HG02763 (cell line): Measurements from ENCODE around the gene CIAO2A.
"Not testable (repeated sequence)": the region's sequence is repeated elsewhere in the genome, so short reads cannot be mapped to it uniquely, and the experiment has no call there.

Source experiments
- ATAC-seq: cut with Tn5 transposase; IDR thresholded peaks from one replicate; pipeline ENCODE4 v1.9.1; 2021; ENCODE audit warnings: mild to moderate bottlenecking, moderate library complexity; ENCODE audit not compliant: unreplicated experiment

The CIAO2A gene, protein sequence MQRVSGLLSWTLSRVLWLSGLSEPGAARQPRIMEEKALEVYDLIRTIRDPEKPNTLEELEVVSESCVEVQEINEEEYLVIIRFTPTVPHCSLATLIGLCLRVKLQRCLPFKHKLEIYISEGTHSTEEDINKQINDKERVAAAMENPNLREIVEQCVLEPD

DNA sequence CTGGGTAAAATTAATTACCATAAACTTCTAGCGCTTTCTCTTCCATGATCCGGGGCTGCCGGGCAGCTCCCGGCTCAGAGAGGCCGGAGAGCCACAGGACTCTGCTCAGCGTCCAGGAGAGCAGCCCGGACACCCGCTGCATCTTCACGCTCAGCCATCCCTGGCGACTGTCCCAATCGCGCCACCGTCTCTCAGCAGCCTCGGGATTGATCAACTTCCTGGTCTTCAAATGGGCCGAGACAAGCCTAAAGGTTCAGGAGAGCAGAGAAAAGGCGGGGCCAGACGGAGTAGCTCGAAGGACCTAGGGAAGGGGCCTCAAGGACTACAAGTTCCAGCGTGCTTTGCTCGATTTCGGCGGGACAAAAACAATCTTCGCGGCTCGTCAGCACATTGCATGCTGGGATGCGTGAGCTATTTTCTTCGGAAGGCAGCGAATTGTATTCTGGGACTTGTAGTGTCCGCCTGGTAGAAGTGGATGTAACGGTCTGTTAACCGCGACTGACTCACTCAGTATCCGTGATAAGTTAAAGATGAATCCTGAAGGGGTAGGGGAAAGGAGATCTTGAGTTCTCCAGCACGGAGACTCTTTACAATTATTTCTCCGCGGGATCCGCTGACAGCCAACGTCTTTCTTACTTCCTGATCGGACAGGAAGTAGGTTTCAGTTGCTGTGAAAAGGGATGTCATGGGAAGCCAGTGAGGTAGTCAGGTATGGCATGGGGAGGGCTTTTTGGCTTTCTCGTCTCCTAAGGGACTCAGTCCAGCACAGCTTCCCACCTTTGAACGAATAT lies at the start of gene CIAO2A:
CIAO2A (minus strand) TSS at position 212 of the 791 bp plus-strand sequence; CDS start at position 142, 70 bp downstream.
- ATAC-seq = peak; percentile 57

DNA sequence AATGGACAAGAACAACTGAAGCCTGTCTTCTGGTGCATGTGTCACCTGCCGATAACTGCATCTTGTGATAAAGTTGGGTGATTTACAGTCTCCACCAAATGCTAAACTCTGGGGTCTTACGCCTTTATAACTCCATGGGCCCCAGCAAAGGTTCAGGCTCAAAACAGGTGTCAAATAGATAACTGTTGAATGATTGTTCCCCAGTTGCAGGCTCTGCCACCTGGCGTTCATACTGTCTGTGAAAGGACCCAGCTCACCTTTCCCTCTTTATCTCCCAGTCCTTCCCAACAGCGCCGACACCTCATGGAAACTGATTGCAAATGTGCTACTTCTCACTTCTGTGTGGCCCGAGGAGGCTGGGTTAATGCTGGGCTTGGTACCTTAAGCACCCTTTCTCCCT lies 49.6 kb upstream of the CIAO2A start:
- no peak for ATAC-seq

DNA sequence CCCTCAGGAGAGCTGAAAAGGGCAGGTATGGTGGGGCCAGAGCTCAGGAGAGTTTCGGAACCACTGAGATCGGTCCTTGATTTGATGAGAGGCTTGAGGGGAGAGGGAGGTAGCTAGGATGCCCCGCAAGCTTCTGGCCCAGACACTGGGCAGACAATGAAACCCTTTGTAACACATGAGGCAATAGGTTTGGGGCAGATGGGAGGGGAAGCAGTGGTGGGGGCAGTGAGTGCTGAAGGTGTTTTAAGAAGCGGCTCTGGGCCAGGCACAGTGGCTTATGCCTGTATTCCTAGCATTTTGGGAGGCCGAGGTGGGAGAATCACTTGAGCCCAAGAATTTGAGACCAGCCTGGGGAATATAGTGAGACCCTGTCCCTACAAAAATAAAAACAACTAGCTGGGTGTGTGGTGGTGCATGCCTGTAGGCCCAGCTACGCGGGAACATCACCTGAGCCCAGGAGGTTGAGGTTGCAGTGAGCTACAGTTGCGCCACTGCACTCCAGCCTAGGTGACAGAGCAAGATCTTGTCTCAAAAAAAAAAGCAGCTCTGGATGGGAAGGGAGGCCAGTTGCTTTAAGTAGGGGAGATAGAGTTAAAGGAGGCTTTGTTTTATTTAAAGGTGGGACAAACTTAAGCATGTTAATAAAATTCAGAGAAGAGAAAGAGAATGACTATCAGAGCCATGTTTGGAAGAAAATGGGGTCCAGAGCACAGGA lies 48.3 kb upstream of the CIAO2A start:
- no peak for ATAC-seq

DNA sequence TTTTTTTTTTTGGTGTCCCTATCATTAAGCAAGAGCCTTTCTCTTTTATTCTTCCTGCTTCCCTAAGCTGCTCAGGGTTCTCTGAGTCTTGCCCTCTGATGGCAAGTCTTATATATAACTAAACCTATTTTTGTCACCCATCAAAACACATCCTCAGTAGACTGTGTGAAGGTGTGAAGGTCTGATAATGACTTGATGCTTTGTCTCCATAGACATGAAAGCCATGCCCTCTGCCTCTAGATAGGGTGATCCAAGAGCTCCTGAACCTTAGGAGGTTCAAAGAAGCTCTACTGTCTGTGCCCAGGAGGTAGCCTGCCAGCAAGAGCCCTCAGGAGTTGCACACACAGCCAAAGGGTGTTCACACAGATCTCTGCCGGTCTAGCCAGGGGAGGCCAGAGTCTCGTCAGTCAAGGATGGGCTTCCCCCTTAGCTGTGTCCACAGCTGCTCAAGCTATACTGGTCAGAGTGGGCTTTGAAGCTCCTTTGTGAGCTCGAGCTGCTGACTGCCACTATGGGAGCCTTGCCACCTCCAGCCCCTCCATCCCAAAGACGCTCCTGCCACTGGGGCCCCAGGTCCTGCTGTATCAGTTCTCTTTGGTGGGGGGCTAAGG lies 44.8 kb upstream of the CIAO2A start:
- no peak for ATAC-seq

DNA sequence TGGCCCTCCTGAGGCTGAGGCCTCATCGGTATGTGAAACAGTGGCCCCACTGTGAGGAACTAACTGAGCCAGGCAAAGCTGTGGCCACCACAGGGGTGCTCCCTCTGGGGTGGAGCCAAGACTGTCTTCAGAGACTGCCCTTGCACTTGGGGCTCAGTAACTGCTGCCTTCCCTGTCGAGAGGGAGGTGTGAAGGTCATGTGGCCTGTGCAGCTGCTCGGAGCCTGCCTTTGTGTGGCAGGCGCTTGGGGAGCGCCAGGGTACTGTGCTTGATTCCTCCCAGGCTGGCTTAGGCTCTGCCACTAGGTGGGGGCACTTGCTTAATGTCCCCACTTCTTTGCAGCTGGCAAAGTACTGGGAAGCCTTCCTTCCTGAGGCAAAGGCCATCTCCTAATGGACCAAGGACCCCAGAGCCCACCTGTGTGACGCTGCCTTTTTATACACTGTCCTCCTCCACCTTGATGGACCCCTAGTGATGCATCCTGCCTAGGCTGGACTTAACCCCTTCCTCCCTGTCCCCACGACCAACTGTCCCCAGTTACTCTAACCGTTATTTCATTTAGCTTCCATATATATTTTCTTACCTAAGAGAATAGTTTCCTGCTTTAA lies 43.7 kb upstream of the CIAO2A start:
- ATAC-seq = no peak

DNA sequence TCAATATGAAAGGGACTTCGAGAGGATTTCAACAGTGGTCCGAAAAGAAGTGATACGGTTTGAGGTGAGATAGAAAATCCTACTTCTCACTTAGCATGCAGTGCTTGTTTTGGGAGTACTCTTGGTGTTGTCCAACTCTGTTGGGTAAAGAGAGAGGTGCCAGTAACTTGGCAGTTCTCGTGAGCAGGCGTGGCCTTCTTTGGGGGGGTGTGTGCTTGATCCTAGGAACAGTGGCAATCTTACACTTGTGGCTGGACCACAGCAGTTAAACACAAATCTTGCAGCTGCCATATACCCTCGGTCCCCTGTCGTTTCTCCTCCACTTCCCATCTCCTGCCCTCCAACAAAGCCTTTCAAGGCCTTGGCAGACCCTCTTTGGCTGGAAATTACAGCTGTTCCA lies 42.7 kb upstream of the CIAO2A start:
- ATAC-seq = no peak

DNA sequence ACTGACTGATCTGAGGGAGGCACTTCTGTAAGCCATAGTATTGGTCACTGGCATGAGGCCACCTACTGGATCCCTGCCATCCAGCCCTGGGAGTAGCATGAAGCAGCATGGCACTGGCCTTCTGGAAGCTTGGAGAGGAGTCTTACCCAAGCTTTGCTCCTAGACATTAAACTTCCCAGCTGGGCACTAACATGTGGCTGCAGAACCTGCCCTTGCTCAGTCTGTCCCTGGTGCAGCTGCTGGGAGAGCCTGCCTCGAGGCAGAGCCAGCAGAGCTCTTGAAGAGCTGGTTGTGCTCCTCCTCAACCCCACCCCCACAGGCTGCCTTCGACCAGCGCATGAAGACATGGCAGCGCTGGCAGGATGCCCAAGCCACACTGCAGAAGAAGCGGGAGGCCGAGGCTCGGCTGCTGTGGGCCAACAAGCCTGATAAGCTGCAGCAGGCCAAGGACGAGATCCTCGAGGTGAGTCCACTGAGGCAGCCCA lies 40.7 kb upstream of the CIAO2A start:
- ATAC-seq = no peak

DNA sequence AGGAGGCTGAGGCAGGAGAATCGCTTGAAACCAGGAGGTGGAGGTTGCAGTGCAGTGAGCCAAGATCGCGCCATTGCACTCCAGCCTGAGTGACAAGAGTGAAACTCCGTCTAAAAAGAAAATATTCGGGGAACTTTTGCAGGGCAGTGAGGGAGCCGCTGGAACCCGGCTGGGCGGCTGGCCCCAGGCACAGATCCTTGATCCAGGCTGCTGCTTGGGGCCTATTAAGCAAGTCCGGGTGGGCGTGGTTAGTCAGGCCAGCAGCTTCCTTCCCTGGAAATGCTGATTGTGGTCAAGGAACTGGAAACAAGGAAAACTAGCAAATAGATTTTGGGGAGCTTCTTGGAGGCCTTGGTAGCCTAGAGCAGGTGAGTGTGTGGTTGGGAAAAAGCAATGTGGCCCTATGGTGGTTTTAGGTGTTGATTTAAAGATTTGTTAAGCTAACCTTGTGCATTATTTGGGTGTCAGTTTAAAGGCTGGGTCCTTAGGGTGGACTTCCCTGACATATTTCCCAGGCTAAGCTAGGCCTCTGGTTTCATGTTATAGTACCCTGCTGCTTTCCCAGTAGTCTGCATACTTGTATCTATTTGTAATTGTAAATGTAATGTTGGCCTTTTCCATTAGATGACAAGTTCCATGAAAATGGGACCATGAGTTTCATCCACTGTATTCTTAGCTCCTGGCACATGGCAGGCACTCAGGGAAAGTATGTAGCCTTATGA lies 40.1 kb upstream of the CIAO2A start:
- no peak for ATAC-seq

DNA sequence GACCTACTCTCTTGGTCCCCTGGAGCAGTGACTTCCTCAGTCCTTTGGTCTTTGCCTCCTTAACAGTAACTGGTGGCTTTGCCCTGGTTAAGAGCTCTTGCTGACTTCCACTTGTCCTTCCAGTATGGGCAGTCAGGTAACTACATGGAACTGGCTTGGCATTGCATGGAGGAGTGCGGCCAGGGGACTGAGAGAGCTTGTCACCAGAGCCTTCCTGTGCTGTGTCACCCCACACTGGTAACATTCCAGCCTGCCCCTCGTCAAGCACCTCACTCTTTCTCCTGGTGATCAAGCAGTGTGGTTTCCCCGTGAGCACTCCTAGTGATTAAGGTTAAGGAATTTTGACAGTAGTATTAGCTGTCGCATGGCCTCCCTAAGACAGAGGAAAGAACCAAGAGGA lies 38.6 kb upstream of the CIAO2A start:
- no peak for ATAC-seq

DNA sequence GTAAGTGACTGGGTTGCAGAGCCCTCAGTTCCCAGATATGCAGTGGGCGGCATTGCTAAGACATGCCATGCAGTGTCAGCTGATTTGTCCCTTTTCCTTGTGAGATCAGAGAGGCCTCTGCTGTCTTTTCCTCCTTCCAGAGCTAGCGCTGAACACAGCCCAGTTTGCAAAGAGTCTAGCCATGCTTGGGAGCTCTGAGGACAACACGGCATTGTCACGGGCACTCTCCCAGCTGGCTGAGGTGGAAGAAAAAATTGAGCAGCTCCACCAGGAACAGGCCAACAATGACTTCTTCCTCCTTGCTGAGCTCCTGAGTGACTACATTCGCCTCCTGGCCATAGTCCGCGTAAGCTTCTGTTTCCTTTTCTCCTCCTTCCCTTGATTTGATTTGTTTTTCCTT lies 37.9 kb upstream of the CIAO2A start:
- ATAC-seq = no peak

DNA sequence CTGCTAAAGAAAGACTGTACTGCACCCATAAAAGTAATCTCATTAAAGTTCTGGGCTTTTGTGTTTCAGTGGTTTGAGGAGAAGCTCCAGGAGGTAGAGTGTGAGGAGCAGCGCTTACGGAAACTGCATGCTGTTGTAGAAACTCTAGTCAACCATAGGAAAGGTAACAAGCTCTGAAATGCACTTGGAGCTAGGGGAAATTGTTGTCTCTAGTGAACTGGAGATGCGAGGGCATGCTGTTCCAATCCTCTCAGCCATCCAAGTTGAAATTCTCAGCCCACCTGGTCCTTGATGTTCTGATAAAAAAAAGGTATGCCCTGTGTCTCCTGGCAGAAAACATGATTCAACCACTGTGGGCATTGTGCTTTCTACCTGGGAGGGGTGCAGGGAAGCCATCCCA lies 36.5 kb upstream of the CIAO2A start:
- ATAC-seq = no peak

DNA sequence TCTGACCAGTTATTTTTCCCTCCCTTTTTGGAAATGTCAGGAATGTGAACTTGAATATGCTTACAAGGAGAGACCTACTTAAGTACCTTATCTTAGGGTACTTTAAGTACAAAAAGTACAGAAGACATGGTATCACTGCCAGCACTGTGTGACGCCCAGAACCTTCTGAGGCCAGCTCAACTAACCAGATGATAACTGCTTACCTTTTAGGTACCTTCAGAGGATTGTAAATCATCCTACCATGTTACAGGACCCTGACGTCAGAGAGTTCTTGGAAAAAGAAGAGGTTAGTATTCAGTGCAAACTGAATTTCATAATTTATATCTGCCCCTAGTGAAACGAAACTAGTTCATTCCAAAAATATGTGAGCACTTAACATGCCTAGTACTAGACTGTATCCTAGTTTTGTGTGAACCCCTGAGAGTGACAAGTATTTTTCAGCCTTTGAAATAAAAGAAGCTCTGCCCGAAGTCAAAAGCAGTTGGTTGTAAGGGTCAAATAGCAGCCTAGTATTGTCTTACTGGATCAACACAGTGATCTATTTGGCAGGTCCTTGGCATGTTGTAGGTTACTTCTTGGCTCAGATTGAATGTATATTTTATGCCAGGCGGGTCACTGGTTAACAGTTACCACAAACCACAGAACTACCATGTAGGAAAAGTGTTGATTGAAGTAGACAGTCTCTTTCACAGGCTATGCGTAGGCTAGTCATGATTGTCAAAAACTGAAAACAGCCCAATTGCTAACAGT lies 34.1 kb upstream of the CIAO2A start:
- ATAC-seq = no peak

DNA sequence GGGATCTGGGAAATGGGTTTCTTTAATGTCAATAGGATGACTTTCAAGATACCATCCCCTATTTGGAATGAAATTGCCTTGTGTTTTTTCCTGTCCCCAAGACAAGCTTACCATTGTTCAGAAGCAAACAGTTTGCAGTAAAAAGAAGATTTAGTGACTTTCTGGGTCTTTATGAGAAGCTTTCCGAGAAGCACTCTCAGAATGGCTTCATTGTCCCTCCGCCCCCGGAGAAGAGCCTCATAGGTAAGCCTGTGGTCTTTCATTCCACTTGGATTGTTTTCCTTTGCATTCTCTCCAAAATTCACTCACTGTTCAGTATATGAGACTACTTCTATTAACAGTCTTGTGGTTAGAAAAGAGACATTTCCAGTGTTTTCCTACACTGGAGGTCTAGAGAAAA lies 32.3 kb upstream of the CIAO2A start:
- ATAC-seq = no peak

DNA sequence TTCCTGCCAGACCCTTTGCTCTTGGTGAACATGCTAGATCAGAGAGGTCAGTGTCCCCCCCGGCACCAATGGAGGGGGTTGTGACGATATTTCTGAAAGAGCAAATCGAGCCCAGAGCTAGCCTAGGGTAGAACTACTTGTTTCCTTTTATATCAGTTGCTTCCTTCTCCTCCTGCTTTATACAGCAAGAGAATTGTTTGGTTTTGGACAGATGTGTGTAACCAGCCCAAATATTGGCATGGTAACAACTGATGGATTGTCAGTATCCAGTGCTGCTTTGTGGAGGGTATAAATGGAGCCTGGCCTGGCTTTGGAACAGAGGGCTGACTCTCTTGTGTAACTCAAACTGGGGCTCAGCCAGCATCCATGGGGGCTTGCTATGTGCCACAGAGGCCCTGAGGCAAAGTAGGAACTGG lies 29.3 kb upstream of the CIAO2A start:
- ATAC-seq = no peak

DNA sequence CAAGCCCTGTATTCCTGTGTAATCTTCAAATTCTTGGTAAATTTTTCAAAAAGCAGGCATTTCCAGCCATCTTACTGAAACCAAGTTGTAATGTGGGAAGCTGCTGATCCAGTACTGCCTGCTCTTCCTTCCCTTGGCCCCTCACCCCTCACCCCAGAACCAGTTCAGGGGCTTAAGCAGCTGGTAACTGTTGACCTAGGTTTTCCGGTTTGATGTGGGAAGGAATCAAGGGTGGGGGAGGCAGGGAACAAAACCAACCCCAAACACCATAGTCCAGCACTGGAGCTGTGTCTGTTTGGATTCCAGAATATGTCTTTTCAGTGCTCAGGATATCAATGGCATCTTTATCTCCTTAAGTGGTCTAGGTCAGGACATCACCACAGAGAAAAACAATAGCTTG lies 28.8 kb upstream of the CIAO2A start:
- no peak for ATAC-seq

DNA sequence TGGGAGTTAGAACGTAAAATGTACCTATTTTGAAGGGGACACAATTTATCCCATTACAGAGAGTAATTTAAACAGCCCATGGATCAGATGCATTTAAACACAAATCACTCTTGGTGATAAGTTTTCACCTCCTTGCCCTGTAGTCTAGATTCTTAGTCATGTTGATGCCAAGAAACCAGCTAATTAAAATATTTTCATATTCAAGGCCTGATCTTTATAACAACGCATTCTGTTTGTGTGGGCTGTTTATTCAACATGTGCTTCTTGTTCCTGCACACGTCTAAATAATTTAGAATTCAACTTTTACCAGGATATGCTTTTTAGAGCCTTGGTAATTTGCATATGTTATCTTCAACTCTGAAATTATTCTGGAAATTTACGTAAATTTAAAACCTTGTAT lies 28.0 kb upstream of the CIAO2A start:
- ATAC-seq = no peak

DNA sequence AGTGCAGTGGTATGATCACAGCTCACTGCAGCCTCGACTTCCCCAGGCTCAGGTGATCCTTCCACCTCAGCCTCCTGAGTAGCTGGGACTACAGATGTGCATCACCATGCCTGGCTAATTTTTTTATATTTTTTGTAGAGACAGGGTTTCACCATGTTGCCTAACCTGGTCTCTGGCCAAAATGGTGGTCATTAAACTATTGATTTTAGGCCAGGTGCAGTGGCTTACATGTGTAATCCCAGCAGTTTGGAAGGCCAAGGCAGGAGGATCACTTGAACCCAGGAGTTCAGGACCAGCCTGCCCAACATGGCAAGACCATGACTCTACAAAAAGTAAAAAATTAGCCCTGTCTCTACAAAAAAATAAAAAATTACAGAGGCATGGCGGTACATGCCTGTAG lies 26.7 kb upstream of the CIAO2A start:
- ATAC-seq = not testable (repeated sequence)

DNA sequence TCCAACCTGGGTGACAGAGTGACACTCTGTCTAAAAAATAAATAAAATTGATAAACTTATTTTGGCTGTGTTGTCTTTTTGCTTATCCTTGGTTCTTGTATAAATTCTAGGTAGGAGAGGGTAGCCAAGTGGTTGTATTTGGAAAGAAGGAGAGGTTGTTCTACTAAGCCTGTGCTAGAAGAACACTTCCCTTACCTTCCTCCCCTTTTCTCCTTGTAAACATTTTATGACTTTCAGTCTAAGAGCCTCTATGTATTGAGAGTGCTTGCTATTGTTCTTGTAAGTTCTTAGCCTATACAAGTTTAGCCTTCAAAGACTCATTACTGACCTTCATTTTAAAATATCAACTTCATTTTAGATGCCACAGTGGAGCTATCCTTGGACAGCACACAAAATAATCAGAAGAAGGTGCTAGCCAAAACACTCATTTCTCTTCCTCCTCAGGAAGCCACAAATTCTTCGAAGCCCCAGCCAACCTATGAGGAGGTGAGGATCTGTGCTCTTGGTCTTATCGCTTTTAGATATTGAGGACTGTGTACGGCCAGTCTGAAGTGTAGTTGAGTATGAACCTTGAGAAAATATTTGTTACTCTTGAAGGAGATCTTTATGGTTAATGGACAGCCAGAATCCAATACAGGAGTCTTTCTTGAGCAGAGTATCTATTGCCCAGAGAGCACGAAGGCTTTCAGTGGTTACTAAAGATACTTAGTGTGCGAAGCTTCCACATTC lies 24.3 kb upstream of the CIAO2A start:
- ATAC-seq = no peak

DNA sequence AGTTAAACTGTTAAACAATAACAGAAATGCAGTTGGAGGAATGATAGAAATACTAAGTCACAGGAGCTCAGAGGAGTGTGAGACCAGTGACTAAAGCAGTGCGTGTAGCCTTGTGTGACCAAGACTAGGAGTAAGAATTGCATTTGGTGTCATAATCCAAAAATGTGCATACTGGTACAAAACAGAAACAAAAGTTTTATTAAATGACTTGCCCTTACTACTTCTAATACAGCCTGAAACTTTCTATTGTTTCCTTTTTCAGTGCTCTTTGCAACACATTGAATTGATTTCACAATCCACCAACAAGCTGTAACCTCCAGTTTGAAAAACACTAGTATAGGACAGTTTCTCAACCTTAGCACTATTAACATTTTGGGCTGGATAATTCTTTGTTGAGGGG lies 19.3 kb upstream of the CIAO2A start:
- no peak for ATAC-seq
